Fibroblast of lung (primary cell): ENCODE data around the gene JMY. TPM values are rescaled to one million over a fixed set of nuclear protein-coding genes. Genes with fewer than 3 reads are reported as not detected.

Experiments used
- DNase-seq, 2 donors: peaks; one replicate each; pipeline versions ENCODE4 v3.0.0 to v3.0.0-alpha.2; 2010; ENCODE audit warnings: low read depth in 2 of 2
- H2AFZ ChIP-seq: 2 replicates; pipeline ENCODE4 v1.5.1; 2012; ENCODE audit warnings: low read length, control low read depth, inconsistent platforms
- H3K27ac ChIP-seq: 2 replicates; pipeline ENCODE4 v1.5.1; 2011; ENCODE audit warnings: low read length, control low read depth; ENCODE audit not compliant: insufficient read depth
- H3K27me3 ChIP-seq: 2 replicates; pipeline ENCODE4 v1.5.1; 2011; ENCODE audit warnings: mild to moderate bottlenecking, low read length; ENCODE audit not compliant: control insufficient read depth, insufficient read depth
- H3K36me3 ChIP-seq: 2 replicates; pipeline ENCODE4 v1.5.1; 2011; ENCODE audit warnings: low read length; ENCODE audit not compliant: control insufficient read depth, insufficient read depth
- H3K4me1 ChIP-seq: 2 replicates; pipeline ENCODE4 v1.5.1; 2011; ENCODE audit warnings: low read length; ENCODE audit not compliant: control insufficient read depth, insufficient read depth; ENCODE audit errors: extremely low read depth
- H3K4me2 ChIP-seq: 2 replicates; pipeline ENCODE4 v1.5.1; 2011; ENCODE audit warnings: low read length, control low read depth; ENCODE audit not compliant: insufficient read depth; ENCODE audit errors: extremely low read depth
- H3K4me3 ChIP-seq, 4 experiments: fragments of 200-600 bp in 1 of 4; sonication (generic) in 1 of 4; replicated peaks in 1 of 4; 2 replicates each; pipeline ENCODE4 v1.5.1; 2011 to 2016; ENCODE audit warnings: low read length in 4 of 4, low read depth in 3 of 4, mild to moderate bottlenecking in 3 of 4, control low read depth in 2 of 4, inconsistent platforms in 1 of 4, mixed read lengths in 1 of 4; ENCODE audit not compliant: insufficient read depth in 1 of 4; ENCODE audit errors: control extremely low read depth in 1 of 4
- H3K79me2 ChIP-seq: 2 replicates; pipeline ENCODE4 v1.5.1; 2012; ENCODE audit warnings: mild to moderate bottlenecking, low read length, inconsistent platforms; ENCODE audit not compliant: control insufficient read depth, insufficient read depth
- H3K9ac ChIP-seq: 2 replicates; pipeline ENCODE4 v1.5.1; 2011; ENCODE audit warnings: mild to moderate bottlenecking, low read length, control low read depth; ENCODE audit not compliant: insufficient read depth
- H3K9me3 ChIP-seq: 2 replicates; pipeline ENCODE4 v1.5.1; 2012; ENCODE audit warnings: low read depth, low read length; ENCODE audit not compliant: control insufficient read depth, insufficient read depth
- H4K20me1 ChIP-seq: 2 replicates; pipeline ENCODE4 v1.5.1; 2011; ENCODE audit warnings: low read length; ENCODE audit not compliant: control insufficient read depth, insufficient read depth; ENCODE audit errors: extremely low read depth
- EZH2 ChIP-seq: IDR thresholded peaks from 2 replicates; pipeline ENCODE4 v1.5.1; 2012; ENCODE audit warnings: low read length, control low read depth, mild to moderate bottlenecking; ENCODE audit errors: missing control alignments
- polyA plus RNA-seq, 2 donors: library from polyadenylated mRNA; depleted of rRNA in 1 of 2; stranded (reverse) in 1 of 2; unstranded in 1 of 2; fragments of >200 nt; gene quantifications; 2 replicates each; pipeline ENCODE4 v1.2.1, GENCODE V29; 2011 to 2012; ENCODE audit warnings: missing spikeins in 1 of 2
- total RNA-seq: library from RNA; depleted of rRNA; stranded (reverse); fragments of >200 nt; gene quantifications from 2 replicates; pipeline ENCODE4 v1.2.1, GENCODE V29; 2014
- TF ChIP-seq, protein P1 (sequence below), 2 donors: IDR thresholded peaks in 1 of 2; conservative IDR thresholded peaks in 1 of 2; 1 replicate in 1 of 2; 2 replicates in 1 of 2; pipeline ENCODE4 v1.5.1; 2011 to 2012; ENCODE audit warnings: low read length in 2 of 2, control low read depth in 1 of 2, inconsistent platforms in 1 of 2, low read depth in 1 of 2, mild to moderate bottlenecking in 1 of 2

JMY gene
- total and polyA plus RNA-seq, 2 donors (not counting 1 experiment from before 2014, with no cell fraction given): 4.1 to 27.2 TPM

DNA sequence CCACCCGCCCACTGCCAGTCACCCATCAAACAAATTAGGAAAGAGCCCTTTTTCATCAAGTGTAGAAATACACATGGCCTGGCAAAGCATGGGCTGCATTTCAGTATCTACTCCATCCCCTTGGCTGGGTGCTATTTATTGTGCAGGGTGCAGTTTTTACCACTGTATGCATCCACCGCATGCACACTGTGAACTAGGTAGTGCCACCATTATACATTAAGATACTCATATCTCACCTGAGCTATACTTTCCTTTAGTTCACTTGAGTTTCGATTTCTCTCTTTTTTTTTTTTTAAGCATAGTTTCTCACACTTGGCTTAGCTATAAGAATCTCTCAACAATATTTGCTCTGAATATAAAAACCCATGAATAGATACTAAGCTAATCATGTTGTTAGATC is 49.4 kb downstream of the JMY start:
- H3K9ac ChIP-seq: no peak overlapping the region
- no peaks in the 10 kb centered on the region for H3K27me3 ChIP-seq
- H2AFZ ChIP-seq: no peak overlapping the region
- H3K4me3 ChIP-seq: no peak overlapping the region
- H4K20me1 ChIP-seq: no peaks in the 10 kb centered on the region
- TF ChIP-seq EZH2: no peak
- TF ChIP-seq, protein P1, sequence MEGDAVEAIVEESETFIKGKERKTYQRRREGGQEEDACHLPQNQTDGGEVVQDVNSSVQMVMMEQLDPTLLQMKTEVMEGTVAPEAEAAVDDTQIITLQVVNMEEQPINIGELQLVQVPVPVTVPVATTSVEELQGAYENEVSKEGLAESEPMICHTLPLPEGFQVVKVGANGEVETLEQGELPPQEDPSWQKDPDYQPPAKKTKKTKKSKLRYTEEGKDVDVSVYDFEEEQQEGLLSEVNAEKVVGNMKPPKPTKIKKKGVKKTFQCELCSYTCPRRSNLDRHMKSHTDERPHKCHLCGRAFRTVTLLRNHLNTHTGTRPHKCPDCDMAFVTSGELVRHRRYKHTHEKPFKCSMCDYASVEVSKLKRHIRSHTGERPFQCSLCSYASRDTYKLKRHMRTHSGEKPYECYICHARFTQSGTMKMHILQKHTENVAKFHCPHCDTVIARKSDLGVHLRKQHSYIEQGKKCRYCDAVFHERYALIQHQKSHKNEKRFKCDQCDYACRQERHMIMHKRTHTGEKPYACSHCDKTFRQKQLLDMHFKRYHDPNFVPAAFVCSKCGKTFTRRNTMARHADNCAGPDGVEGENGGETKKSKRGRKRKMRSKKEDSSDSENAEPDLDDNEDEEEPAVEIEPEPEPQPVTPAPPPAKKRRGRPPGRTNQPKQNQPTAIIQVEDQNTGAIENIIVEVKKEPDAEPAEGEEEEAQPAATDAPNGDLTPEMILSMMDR (conservative IDR thresholded peaks at IDR 0.05 in 1 of 2, IDR thresholded peaks at IDR 0.05 in 1 of 2; ENCODE audit: low read depth in 1 of 2, low read length in 2 of 2): no peak
- no peaks in the 10 kb centered on the region for H3K79me2 ChIP-seq
- no peak for DNase-seq
- H3K9me3 ChIP-seq: no peaks in the 10 kb centered on the region
- H3K27ac ChIP-seq: no peak overlapping the region
- H3K4me2 ChIP-seq: no peak overlapping the region
- H3K4me1 ChIP-seq: no peaks in the 10 kb centered on the region
- H3K36me3 ChIP-seq: no peaks in the 10 kb centered on the region

DNA sequence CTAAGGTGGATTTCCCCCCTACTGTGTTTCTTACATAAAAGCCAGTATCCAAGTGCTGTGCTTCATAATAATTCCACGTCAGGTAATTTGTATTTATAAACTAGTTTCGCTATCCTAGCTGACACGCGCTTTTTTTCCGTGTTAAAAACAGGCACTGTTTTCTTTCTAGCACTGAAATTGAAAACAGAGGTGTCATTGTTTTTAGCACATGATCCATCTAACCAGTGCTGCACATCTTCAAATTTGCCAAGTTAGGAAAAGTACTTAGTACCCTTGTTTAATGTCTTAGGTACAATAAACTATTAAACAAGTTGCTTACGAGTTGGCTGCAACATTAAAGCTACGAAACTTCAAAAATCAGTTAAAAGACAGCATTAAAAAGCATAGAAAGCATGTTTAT is 49.9 kb downstream of the JMY start:
- TF ChIP-seq, protein P1 (conservative IDR thresholded peaks at IDR 0.05 in 1 of 2, IDR thresholded peaks at IDR 0.05 in 1 of 2; ENCODE audit: low read depth in 1 of 2, low read length in 2 of 2): no peak
- no peak for TF ChIP-seq EZH2
- Histone ChIP-seq H3K9me3 (no peaks in the 10 kb centered on the region), H3K79me2 (no peaks in the 10 kb centered on the region), H2AFZ (no peak overlapping the region), H3K9ac (no peak overlapping the region), H3K4me1 (no peaks in the 10 kb centered on the region), H4K20me1 (no peaks in the 10 kb centered on the region), H3K27ac (no peak overlapping the region), H3K4me2 (no peak overlapping the region), H3K36me3 (no peaks in the 10 kb centered on the region), H3K4me3 (no peak overlapping the region), H3K27me3 (no peaks in the 10 kb centered on the region)
- DNase-seq: no peak

DNA sequence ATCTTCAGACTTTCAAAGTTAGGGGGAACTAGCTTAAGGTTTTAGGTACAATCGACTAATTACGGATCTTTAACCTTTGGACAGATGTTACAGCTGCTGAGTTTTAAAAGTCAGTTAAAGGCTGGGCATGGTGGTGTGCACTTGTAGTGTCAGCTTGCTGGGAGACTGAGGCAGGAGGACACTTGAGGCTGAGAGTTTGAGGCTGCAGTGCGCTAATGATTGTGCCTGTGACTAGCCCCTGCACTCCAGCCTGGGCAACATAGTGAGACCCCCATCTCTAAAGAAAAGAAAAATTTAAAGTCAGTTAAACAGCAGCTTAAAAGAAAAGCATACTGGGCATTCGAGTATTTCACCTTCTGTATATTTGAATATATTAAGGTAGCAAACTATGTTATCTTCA is 51.4 kb downstream of the JMY start:
- Histone ChIP-seq H3K4me2 (no peak overlapping the region), H3K27ac (no peak overlapping the region), H3K27me3 (no peaks in the 10 kb centered on the region), H2AFZ (no peak overlapping the region), H3K9ac (no peak overlapping the region), H3K9me3 (no peaks in the 10 kb centered on the region), H4K20me1 (no peaks in the 10 kb centered on the region), H3K36me3 (no peaks in the 10 kb centered on the region), H3K4me1 (no peaks in the 10 kb centered on the region), H3K79me2 (no peaks in the 10 kb centered on the region), H3K4me3 (no peak overlapping the region)
- TF ChIP-seq EZH2: no peak
- TF ChIP-seq, protein P1 (conservative IDR thresholded peaks at IDR 0.05 in 1 of 2, IDR thresholded peaks at IDR 0.05 in 1 of 2; ENCODE audit: low read depth in 1 of 2, low read length in 2 of 2): no peak
- no peak for DNase-seq
